AG04449 (cell line): ENCODE data around the gene MAPK9.

Source experiments
- CTCF ChIA-PET: fragments of 350-600 bp; formaldehyde crosslinking; extraction: SDS; loops from one replicate; lab custom pipeline; 2021; ENCODE audit warnings: antibody characterized with exemption; lab: Yijun Ruan, JAX
- POLR2A ChIA-PET: fragments of 400-600, 350-600 bp; formaldehyde crosslinking; extraction: SDS; loops from one replicate; lab custom pipeline; 2020; ENCODE audit warnings: antibody characterized with exemption, inconsistent platforms; lab: Yijun Ruan, JAX
- DNase-seq: peaks from one replicate; pipeline ENCODE4 v3.0.0-alpha.2; 2010; ENCODE audit warnings: low read depth, low spot score
- H3K4me3 ChIP-seq: 2 replicates; pipeline ENCODE4 v1.5.1; 2011; ENCODE audit warnings: low read depth, mild to moderate bottlenecking, control low read depth, low read length
- CTCF ChIP-seq: IDR thresholded peaks from one replicate; pipeline ENCODE4 v1.5.1; 2011; ENCODE audit warnings: mild to moderate bottlenecking, moderate library complexity, low read length, control low read depth, inconsistent platforms; ENCODE audit not compliant: insufficient read depth; ENCODE audit errors: missing control alignments

Gene MAPK9

GRCh38 chr5:180313677-180314505 lies 22.0 kb upstream of the MAPK9 start:
- CTCF ChIA-PET: interaction anchor here (1.0 to 7.9 kb wide), 10 partner anchors 9 to 202 kb away, joined by 3 to 182 read pairs (median 18); partner anchors contain the start of gene MAPK9

GRCh38 chr5:180311216-180311615 lies 19.3 kb upstream of the MAPK9 start:
- DNase-seq: no peak
- ChIA-PET POLR2A (no interaction called here), CTCF (interaction anchor here (2.2 to 7.9 kb wide), 2 partner anchors 16 to 18 kb away, joined by 8 to 182 read pairs; no protein-coding TSS in a partner anchor)
- no peak for TF ChIP-seq CTCF
- H3K4me3 ChIP-seq: no peak overlapping the region

More at GRCh38 chr5:180313677-180314505, 22.0 kb upstream of the MAPK9 start:
- POLR2A ChIA-PET: no interaction called here
- no peak for DNase-seq
- no peak for TF ChIP-seq CTCF
- peak overlapping the region; percentile 51 for H3K4me3 ChIP-seq

DNA sequence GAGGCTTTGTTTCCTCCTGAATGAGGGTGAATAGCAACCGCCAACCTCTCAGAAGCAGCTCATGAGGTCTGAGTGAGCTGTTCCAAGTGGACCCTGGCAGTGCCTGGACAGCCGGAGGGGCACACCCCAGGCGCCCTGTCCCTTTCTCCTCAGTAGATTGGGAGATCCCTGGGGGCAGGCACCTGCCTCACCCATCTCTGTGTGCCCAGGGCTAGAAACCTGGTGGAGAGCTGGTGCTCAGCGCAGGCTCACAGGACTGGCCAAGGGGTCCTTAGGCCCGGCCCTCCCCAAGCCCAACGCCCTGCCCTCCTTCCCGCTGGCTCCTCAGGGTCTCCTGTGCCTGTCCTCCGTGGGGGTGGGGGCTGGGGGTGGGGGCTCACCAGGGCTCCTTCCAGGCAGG lies 14.9 kb upstream of the MAPK9 start:
- CTCF ChIA-PET: interaction anchor here (1.3 to 6.5 kb wide), 4 partner anchors 10 to 165 kb away, joined by 4 to 70 read pairs (median 54); partner anchors contain the start of gene MAPK9

GRCh38 chr5:180305481-180305880 lies 13.6 kb upstream of the MAPK9 start:
- DNase-seq: no peak
- no peak overlapping the region for H3K4me3 ChIP-seq
- no peak for TF ChIP-seq CTCF
- POLR2A ChIA-PET: no interaction called here
- CTCF ChIA-PET: interaction anchor here (6.1 to 6.5 kb wide), 3 partner anchors 11 to 25 kb away, joined by 52 to 70 read pairs (median 56); partner anchors contain the start of gene MAPK9

More for the DNA sequence above, 14.9 kb upstream of the MAPK9 start:
- DNase-seq: no peak
- POLR2A ChIA-PET: no interaction called here
- TF ChIP-seq CTCF: no peak
- H3K4me3 ChIP-seq: no peak overlapping the region

DNA sequence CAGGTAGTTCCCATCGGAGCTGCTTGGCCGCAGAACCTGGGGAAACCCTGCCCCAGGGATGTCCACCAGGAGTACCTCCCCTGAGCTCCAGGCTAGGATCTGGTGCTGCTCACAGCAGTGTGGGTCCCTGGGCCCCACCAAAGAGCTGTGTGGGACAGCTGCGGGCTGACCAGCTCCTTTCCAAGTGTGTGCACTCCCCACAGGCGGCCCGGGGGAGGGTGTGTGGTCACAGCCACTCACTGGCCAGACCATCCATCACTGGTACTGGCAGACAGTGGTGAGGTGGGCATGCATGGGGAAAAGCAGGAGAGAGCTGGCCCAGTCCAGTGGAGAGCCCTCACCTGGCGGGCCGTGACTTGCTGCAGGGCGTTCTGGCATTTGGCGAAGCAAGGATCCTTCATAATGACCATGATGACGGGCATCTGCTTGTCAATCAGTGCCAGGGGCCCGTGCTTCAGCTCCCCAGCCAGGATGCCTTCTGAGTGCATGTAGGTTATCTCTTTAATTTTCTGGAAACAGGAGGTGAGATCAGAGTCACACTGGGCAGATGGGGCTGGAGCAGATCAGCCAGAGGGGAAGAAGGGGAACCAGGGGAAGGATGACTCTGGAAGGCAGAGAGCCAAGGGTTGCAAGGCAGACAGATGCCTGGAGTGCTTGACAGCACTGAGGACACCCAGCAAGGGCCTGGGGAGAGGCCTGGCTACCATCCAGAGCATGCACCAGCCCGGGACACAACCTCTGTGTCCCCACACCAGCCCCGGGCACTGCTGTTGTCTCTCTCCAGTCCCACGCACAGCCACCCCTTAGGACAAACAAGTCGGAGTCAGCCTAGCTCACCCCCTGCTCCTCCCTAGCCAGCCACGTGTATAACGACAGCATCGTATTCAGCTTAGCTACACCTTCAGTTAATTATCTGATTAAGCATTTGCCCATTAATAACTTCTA lies 12.8 kb upstream of the MAPK9 start:
- ChIA-PET CTCF (interaction anchor here (1.2 to 6.5 kb wide), 5 partner anchors 11 to 213 kb away, joined by 3 to 70 read pairs (median 52); partner anchors contain the start of gene MAPK9), POLR2A (no interaction called here)
- TF ChIP-seq CTCF: no peak
- DNase-seq: no peak
- no peak overlapping the region for H3K4me3 ChIP-seq
